Fibroblast of lung (primary cell): ENCODE measurements around the gene GNLY. TPM values are rescaled to one million over a fixed set of nuclear protein-coding genes. Genes with fewer than 3 reads are reported as not detected.

Source experiments
- DNase-seq, 2 donors: peaks; one replicate each; pipeline versions ENCODE4 v3.0.0 to v3.0.0-alpha.2; 2010; ENCODE audit warnings: low read depth in 2 of 2
- H2AFZ ChIP-seq: 2 replicates; pipeline ENCODE4 v1.5.1; 2012; ENCODE audit warnings: low read length, control low read depth, inconsistent platforms
- H3K27ac ChIP-seq: 2 replicates; pipeline ENCODE4 v1.5.1; 2011; ENCODE audit warnings: low read length, control low read depth; ENCODE audit not compliant: insufficient read depth
- H3K27me3 ChIP-seq: 2 replicates; pipeline ENCODE4 v1.5.1; 2011; ENCODE audit warnings: mild to moderate bottlenecking, low read length; ENCODE audit not compliant: control insufficient read depth, insufficient read depth
- H3K36me3 ChIP-seq: 2 replicates; pipeline ENCODE4 v1.5.1; 2011; ENCODE audit warnings: low read length; ENCODE audit not compliant: control insufficient read depth, insufficient read depth
- H3K4me1 ChIP-seq: 2 replicates; pipeline ENCODE4 v1.5.1; 2011; ENCODE audit warnings: low read length; ENCODE audit not compliant: control insufficient read depth, insufficient read depth; ENCODE audit errors: extremely low read depth
- H3K4me2 ChIP-seq: 2 replicates; pipeline ENCODE4 v1.5.1; 2011; ENCODE audit warnings: low read length, control low read depth; ENCODE audit not compliant: insufficient read depth; ENCODE audit errors: extremely low read depth
- H3K4me3 ChIP-seq, 4 experiments: fragments of 200-600 bp in 1 of 4; sonication (generic) in 1 of 4; replicated peaks in 1 of 4; 2 replicates each; pipeline ENCODE4 v1.5.1; 2011 to 2016; ENCODE audit warnings: low read length in 4 of 4, low read depth in 3 of 4, mild to moderate bottlenecking in 3 of 4, control low read depth in 2 of 4, inconsistent platforms in 1 of 4, mixed read lengths in 1 of 4; ENCODE audit not compliant: insufficient read depth in 1 of 4; ENCODE audit errors: control extremely low read depth in 1 of 4
- H3K79me2 ChIP-seq: 2 replicates; pipeline ENCODE4 v1.5.1; 2012; ENCODE audit warnings: mild to moderate bottlenecking, low read length, inconsistent platforms; ENCODE audit not compliant: control insufficient read depth, insufficient read depth
- H3K9ac ChIP-seq: 2 replicates; pipeline ENCODE4 v1.5.1; 2011; ENCODE audit warnings: mild to moderate bottlenecking, low read length, control low read depth; ENCODE audit not compliant: insufficient read depth
- H3K9me3 ChIP-seq: 2 replicates; pipeline ENCODE4 v1.5.1; 2012; ENCODE audit warnings: low read depth, low read length; ENCODE audit not compliant: control insufficient read depth, insufficient read depth
- H4K20me1 ChIP-seq: 2 replicates; pipeline ENCODE4 v1.5.1; 2011; ENCODE audit warnings: low read length; ENCODE audit not compliant: control insufficient read depth, insufficient read depth; ENCODE audit errors: extremely low read depth
- CTCF ChIP-seq, 2 donors: IDR thresholded peaks in 1 of 2; conservative IDR thresholded peaks in 1 of 2; 1 replicate in 1 of 2; 2 replicates in 1 of 2; pipeline ENCODE4 v1.5.1; 2011 to 2012; ENCODE audit warnings: low read length in 2 of 2, control low read depth in 1 of 2, inconsistent platforms in 1 of 2, low read depth in 1 of 2, mild to moderate bottlenecking in 1 of 2
- EZH2 ChIP-seq: IDR thresholded peaks from 2 replicates; pipeline ENCODE4 v1.5.1; 2012; ENCODE audit warnings: low read length, control low read depth, mild to moderate bottlenecking; ENCODE audit errors: missing control alignments
- polyA plus RNA-seq, 2 donors: library from polyadenylated mRNA; depleted of rRNA in 1 of 2; stranded (reverse) in 1 of 2; unstranded in 1 of 2; fragments of >200 nt; gene quantifications; 2 replicates each; pipeline ENCODE4 v1.2.1, GENCODE V29; 2011 to 2012; ENCODE audit warnings: missing spikeins in 1 of 2
- total RNA-seq: library from RNA; depleted of rRNA; stranded (reverse); fragments of >200 nt; gene quantifications from 2 replicates; pipeline ENCODE4 v1.2.1, GENCODE V29; 2014

The GNLY gene
- total and polyA plus RNA-seq, 2 donors (not counting 1 experiment from before 2014, with no cell fraction given), result under 0.01 TPM; not detected in 1

DNA sequence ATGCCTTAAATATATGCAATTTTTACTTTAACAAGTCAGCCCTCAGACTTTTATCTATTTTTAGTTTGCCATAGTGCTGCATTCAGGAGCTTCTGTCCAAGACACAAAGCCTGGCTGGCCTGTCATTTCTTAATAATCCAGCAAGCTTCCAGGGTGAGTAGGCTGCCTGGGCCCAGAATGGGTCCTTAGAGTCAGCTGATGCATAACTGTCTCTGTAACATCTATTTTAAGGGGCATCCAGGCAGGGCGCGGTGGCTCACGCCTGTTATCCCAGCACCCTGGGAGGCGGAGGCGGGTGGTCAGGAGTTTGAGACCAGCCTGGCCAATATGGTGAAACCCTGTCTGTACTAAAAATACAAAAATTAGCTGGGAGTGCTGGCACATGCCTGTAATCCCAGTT, 11.8 kb upstream of the GNLY start:
- no peak overlapping the region for H3K27ac ChIP-seq
- H4K20me1 ChIP-seq, result no peaks in the 10 kb centered on the region
- no peaks in the 10 kb centered on the region for H3K9me3 ChIP-seq
- no peaks in the 10 kb centered on the region for H3K36me3 ChIP-seq
- no peaks in the 10 kb centered on the region for H3K79me2 ChIP-seq
- no peak overlapping the region for H3K9ac ChIP-seq
- H3K4me1 ChIP-seq, result peaks cover 10% of the 10 kb centered on the region
- H2AFZ ChIP-seq, result no peak overlapping the region
- no peak for DNase-seq
- no peak overlapping the region for H3K4me3 ChIP-seq
- TF ChIP-seq EZH2 (no peak), CTCF (conservative IDR thresholded peaks at IDR 0.05 in 1 of 2, IDR thresholded peaks at IDR 0.05 in 1 of 2; ENCODE audit: low read depth in 1 of 2, low read length in 2 of 2) (no peak)
- no peak overlapping the region for H3K4me2 ChIP-seq
- no peaks in the 10 kb centered on the region for H3K27me3 ChIP-seq

DNA sequence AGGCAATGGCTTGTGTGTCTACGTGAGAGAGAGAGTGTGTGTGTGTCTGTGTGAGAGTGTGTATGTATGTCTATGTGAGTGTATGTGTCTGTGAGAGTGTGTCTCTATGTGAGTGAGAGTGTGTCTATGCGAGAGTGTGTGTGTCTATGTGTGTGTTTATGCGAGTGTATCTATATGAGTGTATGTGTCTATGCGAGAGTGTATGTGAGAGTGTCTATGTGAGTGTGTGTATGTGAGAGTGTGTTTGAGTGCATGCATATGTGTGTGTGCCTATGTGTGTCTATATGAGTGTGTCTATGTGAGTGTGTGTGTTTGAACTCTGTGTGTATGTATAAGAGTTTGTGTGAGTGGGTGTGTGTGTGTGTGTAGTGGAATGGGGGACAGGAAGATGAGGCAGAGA, 9.8 kb upstream of the GNLY start:
- Histone ChIP-seq H3K27me3 (no peaks in the 10 kb centered on the region), H3K4me3 (no peak overlapping the region), H2AFZ (no peak overlapping the region), H3K4me2 (no peak overlapping the region), H3K36me3 (no peaks in the 10 kb centered on the region), H3K27ac (no peak overlapping the region), H3K9me3 (no peaks in the 10 kb centered on the region), H3K4me1 (peaks cover 5% of the 10 kb centered on the region), H3K79me2 (no peaks in the 10 kb centered on the region), H4K20me1 (no peaks in the 10 kb centered on the region), H3K9ac (no peak overlapping the region)
- TF ChIP-seq EZH2, result no peak
- TF ChIP-seq CTCF (conservative IDR thresholded peaks at IDR 0.05 in 1 of 2, IDR thresholded peaks at IDR 0.05 in 1 of 2; ENCODE audit: low read depth in 1 of 2, low read length in 2 of 2), result no peak
- no peak for DNase-seq

DNA sequence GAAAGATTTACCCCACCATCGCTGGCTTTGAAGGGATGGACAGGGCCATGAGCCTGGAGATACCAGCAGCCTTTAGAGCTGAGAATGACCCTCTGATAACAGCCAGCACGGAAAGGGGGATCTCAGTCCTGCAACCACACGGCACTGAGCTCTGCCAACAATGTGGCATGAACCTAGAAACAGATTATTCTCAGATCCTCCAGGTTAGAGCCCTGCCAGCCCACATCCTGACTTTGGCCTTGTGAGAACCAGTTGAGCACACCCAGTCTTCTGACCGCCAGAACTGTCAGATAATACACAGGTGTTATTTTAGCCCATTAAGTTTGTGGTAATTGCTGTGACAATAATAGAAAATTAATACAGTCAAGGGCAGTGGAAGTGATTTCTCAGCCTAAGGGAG, 9.4 kb upstream of the GNLY start:
- no peak overlapping the region for H3K27ac ChIP-seq
- no peak overlapping the region for H3K9ac ChIP-seq
- TF ChIP-seq EZH2, result no peak
- no peaks in the 10 kb centered on the region for H3K79me2 ChIP-seq
- H3K36me3 ChIP-seq, result no peaks in the 10 kb centered on the region
- H3K27me3 ChIP-seq, result no peaks in the 10 kb centered on the region
- no peak overlapping the region for H3K4me2 ChIP-seq
- no peaks in the 10 kb centered on the region for H4K20me1 ChIP-seq
- H2AFZ ChIP-seq, result no peak overlapping the region
- H3K9me3 ChIP-seq, result no peaks in the 10 kb centered on the region
- peaks cover 5% of the 10 kb centered on the region for H3K4me1 ChIP-seq
- DNase-seq, result no peak
- H3K4me3 ChIP-seq, result no peak overlapping the region
